Testis (tissue), 3 donors: ENCODE data around the gene SPEF2. TPM values are rescaled to one million over a fixed set of nuclear protein-coding genes. Genes with fewer than 3 reads are reported as not detected.

Experiments used
- DNase-seq: peaks from one replicate; pipeline ENCODE4 v3.0.0-alpha.2; 2019
- H3K27ac ChIP-seq, 2 donors: fragments of 200-600 bp; sonication (generic); one replicate each; pipeline ENCODE4 v1.5.1; 2019
- H3K27me3 ChIP-seq: fragments of 200-600 bp; sonication (generic); one replicate; pipeline ENCODE4 v1.5.1; 2019
- H3K36me3 ChIP-seq: fragments of 200-600 bp; sonication (generic); one replicate; pipeline ENCODE4 v1.5.1; 2017; ENCODE audit warnings: low read depth; ENCODE audit errors: missing control alignments
- H3K4me1 ChIP-seq: fragments of 200-600 bp; sonication (generic); one replicate; pipeline ENCODE4 v1.5.1; 2019
- H3K4me3 ChIP-seq, 2 donors: fragments of 200-600 bp; sonication (generic); one replicate each; pipeline ENCODE4 v1.5.1; 2017 to 2019
- H3K9me3 ChIP-seq: fragments of 200-600 bp; sonication (generic); one replicate; pipeline ENCODE4 v1.5.1; 2017
- POLR2A ChIP-seq: fragments of 450-650 bp; IDR thresholded peaks from one replicate; pipeline ENCODE4 v1.6.1; 2017; ENCODE audit warnings: antibody characterized with exemption, mild to moderate bottlenecking, moderate library complexity
- WGBS, 2 donors: methylation state at CpG; one replicate each; pipeline ENCODE4 v1.1.5; 2018; 5-methylcytosine and 5-hydroxymethylcytosine counted together
- intact Hi-C: fragments of 100-400 bp; cut with DNase I; formaldehyde crosslinking; loops from one replicate; pipeline ENCODE4 v1.15.1; 2023; ENCODE audit warnings: low total_unique reads
- polyA plus RNA-seq: library from polyadenylated mRNA; stranded (reverse); fragments of 350-450 nt; fragmentation: Illumina TruSeq; extraction: RNeasy Lipid Tissue Mini Kit (QIAGEN cat#74804); gene quantifications from one replicate; pipeline ENCODE4 v1.2.3, GENCODE V29; 2014; ENCODE audit warnings: low read depth, low replicate concordance; ENCODE audit not compliant: insufficient read depth
- total RNA-seq, 2 donors: library from RNA; depleted of rRNA; stranded (reverse); fragments of >200 nt; gene quantifications; one replicate each; pipeline ENCODE4 v1.2.3, GENCODE V29; 2016
- TF ChIP-seq, protein P1 (sequence below), 3 experiments: fragments of 450-650 bp in 2 of 3; fragments of 200-600 bp in 1 of 3; sonication (generic) in 1 of 3; IDR thresholded peaks; one replicate each; pipeline ENCODE4 v1.5.1; 2016 to 2019; ENCODE audit warnings: antibody characterized with exemption in 3 of 3, mild to moderate bottlenecking in 2 of 3, moderate library complexity in 1 of 3

SPEF2 gene
- total and polyA plus RNA-seq, 3 donors from 2014 or later, result 15.9 to 22.7 (median 17.8) TPM

DNA sequence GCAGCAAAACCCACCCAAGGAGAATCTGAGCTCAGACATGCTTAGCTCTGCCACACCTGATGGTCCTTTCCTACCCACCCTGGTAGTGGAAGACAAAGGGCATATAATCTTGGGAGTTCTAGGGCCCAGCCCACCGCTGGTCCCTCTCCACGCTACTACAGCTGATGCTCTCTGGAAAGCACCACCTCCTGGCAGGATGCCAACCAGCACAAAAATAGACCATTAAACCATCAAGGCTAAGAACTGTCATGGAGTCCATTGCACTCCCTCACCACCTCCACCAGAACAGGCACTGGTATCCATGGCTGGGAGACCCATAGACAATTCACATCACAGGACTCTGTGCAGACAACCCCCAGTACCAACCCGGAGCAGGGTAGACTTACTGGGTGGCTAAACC lies 128.0 kb downstream of the SPEF2 start:
- intact Hi-C loops, result no loop called here
- no peak for DNase-seq
- no peak overlapping the region for H3K4me3 ChIP-seq
- H3K27ac ChIP-seq, result no peak overlapping the region
- WGBS, 2 donors, result 91 to 100% methylated on average over 3 of the region's 3 CpGs
- H3K9me3 ChIP-seq, result no peaks in the 10 kb centered on the region
- H3K4me1 ChIP-seq, result no peaks in the 10 kb centered on the region
- TF ChIP-seq, protein P1, sequence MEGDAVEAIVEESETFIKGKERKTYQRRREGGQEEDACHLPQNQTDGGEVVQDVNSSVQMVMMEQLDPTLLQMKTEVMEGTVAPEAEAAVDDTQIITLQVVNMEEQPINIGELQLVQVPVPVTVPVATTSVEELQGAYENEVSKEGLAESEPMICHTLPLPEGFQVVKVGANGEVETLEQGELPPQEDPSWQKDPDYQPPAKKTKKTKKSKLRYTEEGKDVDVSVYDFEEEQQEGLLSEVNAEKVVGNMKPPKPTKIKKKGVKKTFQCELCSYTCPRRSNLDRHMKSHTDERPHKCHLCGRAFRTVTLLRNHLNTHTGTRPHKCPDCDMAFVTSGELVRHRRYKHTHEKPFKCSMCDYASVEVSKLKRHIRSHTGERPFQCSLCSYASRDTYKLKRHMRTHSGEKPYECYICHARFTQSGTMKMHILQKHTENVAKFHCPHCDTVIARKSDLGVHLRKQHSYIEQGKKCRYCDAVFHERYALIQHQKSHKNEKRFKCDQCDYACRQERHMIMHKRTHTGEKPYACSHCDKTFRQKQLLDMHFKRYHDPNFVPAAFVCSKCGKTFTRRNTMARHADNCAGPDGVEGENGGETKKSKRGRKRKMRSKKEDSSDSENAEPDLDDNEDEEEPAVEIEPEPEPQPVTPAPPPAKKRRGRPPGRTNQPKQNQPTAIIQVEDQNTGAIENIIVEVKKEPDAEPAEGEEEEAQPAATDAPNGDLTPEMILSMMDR (IDR thresholded peaks at IDR 0.05), result no peak
- no peak for TF ChIP-seq POLR2A
- no peaks in the 10 kb centered on the region for H3K36me3 ChIP-seq
- H3K27me3 ChIP-seq, result no peaks in the 10 kb centered on the region

DNA sequence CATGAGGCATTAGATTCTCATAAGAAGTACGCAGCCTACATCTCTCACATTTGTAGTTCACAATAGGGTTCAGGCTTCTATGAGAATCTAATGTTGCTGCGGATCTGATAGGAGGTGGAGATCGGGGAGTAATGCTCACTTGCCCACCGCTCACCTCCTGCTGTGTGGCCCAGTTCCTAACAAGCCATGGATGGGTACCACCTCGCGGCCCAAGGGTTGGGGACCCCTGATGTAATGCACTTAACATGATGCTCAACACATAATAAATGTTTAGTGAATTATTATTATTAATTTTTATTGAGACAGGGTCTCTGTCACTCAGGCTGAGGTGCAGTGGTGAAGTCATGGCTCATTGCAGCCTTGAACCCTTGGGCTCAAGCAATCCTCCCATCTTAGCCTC lies 134.3 kb downstream of the SPEF2 start:
- intact Hi-C loops, result no loop called here
- TF ChIP-seq, protein P1 (IDR thresholded peaks at IDR 0.05), result no peak
- no peak for TF ChIP-seq POLR2A
- no peaks in the 10 kb centered on the region for H3K27me3 ChIP-seq
- no peak overlapping the region for H3K27ac ChIP-seq
- 89 to 94% methylated on average over 6 of the region's 6 CpGs for WGBS, 2 donors
- H3K4me3 ChIP-seq, result no peak overlapping the region
- H3K9me3 ChIP-seq, result no peaks in the 10 kb centered on the region
- H3K4me1 ChIP-seq, result no peaks in the 10 kb centered on the region
- H3K36me3 ChIP-seq, result no peaks in the 10 kb centered on the region
- DNase-seq, result no peak

- Histone ChIP-seq H3K27me3 (no peaks in the 10 kb centered on the region), H3K4me1 (no peaks in the 10 kb centered on the region), H3K9me3 (no peaks in the 10 kb centered on the region), H3K4me3 (no peak overlapping the region), H3K27ac (no peak overlapping the region), H3K36me3 (no peaks in the 10 kb centered on the region)
- 88 to 91% methylated on average over 5 of the region's 5 CpGs for WGBS, 2 donors
- DNase-seq, result no peak
- intact Hi-C loops, result no loop called here
- no peak for TF ChIP-seq POLR2A
- TF ChIP-seq, protein P1 (IDR thresholded peaks at IDR 0.05), result no peak
These were observed 135.8 kb downstream of the SPEF2 start for GRCh38 chr5:35753500-35753899.

DNA sequence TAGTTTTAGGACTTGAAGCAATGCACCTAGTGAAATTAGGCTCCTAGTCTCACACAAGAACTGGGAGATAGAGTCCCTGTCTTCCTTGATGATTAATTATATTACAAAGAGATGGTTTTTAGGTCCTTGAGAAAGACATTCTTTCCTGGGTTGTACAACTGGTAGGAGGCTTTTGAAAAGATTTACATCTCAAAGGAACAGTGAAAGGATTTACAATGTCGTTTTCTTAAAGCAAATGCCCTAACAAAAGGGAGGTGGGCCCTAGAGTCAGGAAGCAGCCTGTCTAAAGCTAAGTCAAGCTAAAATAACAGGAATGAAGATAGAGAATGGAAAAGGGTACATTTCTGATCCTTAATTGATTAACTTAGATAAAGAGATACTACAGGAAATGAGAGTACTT lies 136.8 kb downstream of the SPEF2 start:
- no peak overlapping the region for H3K4me3 ChIP-seq
- no peaks in the 10 kb centered on the region for H3K27me3 ChIP-seq
- H3K9me3 ChIP-seq, result no peaks in the 10 kb centered on the region
- no peak for DNase-seq
- intact Hi-C loops, result no loop called here
- no peaks in the 10 kb centered on the region for H3K36me3 ChIP-seq
- no peaks in the 10 kb centered on the region for H3K4me1 ChIP-seq
- 52 to 59% methylated on average over 1 of the region's 1 CpG for WGBS, 2 donors
- H3K27ac ChIP-seq, result no peak overlapping the region
- TF ChIP-seq, protein P1 (IDR thresholded peaks at IDR 0.05), result no peak
- TF ChIP-seq POLR2A, result no peak

DNA sequence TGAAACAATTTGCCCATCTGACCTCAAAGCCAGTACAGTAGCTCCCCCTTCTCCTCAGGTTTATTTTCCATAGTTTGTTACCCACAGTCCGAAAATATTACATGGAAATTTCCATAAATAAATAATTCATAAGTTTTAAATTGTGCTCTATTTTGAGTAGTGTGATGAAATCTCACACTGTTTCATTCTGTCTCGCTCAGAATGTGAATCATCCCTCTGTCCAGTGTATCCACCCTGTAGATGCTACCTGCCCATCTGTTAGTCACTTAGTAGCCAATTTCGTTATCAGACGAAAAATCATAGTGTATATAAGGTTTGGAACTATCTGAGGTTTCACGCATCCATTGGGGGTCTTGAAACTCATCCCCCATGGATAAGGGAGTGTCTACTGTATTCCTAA lies 138.3 kb downstream of the SPEF2 start:
- H3K4me1 ChIP-seq, result no peaks in the 10 kb centered on the region
- intact Hi-C loops, result no loop called here
- no peak for DNase-seq

More for the DNA sequence above, 138.3 kb downstream of the SPEF2 start:
- no peak for TF ChIP-seq POLR2A
- TF ChIP-seq, protein P1 (IDR thresholded peaks at IDR 0.05), result no peak
- no peak overlapping the region for H3K4me3 ChIP-seq
- no peaks in the 10 kb centered on the region for H3K36me3 ChIP-seq
- 84 to 93% methylated on average over 5 of the region's 5 CpGs for whole genome bisulfite sequencing, 2 donors
- H3K27ac ChIP-seq, result no peak overlapping the region
- H3K27me3 ChIP-seq, result no peaks in the 10 kb centered on the region
- H3K9me3 ChIP-seq, result no peaks in the 10 kb centered on the region
